GM21723 (cell line): ENCODE data around the gene LNX1.

ENCODE experiments used
- ATAC-seq: cut with Tn5 transposase; IDR thresholded peaks from one replicate; pipeline ENCODE4 v1.9.1; 2021; ENCODE audit warnings: mild to moderate bottlenecking, moderate library complexity; ENCODE audit not compliant: unreplicated experiment

LNX1 gene

DNA sequence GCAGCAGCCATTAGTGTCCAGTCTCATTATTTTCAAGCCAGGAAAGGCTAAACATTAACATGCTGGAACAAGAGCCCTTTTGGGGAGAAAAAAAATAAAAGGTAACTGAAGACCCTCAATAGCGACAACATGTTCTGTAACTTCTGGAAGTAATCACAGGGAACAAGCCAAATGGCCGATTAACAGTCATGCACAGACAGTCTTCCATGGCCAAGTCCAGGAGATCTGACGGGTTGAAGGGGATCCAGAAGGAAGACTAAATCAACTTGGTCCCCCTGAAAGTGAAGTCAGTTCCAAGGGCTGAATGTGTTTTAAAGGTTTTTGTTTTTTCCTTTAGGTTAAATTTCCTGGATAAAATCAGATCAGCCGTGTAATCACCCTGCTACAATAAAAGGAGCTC, 52.5 kb downstream of the LNX1 start:
- ATAC-seq = no peak

DNA sequence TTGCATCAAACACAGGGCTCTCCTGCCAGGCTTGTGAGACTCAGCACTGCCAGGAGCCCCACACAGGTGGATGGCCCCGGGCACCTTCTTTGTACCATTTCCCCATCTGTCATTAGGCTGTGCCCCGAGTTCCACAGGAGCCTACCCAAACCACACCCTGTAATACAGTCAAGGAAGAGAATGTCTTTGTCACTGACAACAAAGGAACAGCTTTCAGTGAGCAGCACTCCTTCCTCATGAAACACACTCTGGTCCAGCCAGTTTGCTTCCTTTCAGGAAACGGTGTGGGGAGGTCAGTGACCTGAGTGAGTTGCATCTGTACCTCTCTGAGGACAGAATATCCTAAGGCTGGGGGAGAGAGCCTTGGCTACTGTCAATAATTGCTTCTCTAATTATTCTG, 53.7 kb downstream of the LNX1 start:
- no peak for ATAC-seq

DNA sequence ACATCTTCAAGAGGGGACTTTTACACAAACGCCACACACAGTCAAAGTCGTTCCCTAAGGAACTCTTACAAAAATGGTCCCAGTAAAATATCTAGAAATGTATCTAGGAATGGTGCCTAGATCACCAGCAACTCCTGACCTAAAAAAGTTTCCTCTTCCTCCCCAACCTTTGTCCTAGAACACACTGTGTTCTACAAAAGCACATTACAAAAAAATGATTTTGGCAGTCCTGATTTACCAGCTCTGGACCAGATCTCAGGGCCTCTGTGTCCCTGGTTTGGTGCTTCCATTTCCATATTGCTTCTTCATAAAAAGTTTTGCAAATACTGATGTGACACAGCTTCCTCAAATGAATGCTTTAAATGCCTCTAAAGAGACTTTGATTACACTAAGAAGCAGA, 55.0 kb downstream of the LNX1 start:
- ATAC-seq = no peak

DNA sequence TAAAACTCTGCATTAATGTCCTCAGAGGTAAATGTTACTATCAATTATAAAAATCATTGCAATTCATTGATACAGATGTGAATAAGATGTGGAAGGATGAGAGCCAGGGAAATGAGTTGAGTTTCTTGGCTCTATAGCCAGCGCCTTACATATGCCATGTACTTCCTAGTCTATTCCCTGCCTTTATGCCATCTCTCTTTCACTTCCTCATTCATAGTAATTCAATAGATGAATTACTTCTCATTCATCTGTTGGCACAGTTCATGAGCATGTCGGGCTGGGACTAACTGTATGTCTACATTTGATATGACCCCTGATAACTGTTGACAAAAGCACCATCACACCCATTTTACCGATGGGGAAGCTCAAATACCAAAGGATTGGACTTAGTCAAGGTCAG, 55.7 kb downstream of the LNX1 start:
- no peak for ATAC-seq

DNA sequence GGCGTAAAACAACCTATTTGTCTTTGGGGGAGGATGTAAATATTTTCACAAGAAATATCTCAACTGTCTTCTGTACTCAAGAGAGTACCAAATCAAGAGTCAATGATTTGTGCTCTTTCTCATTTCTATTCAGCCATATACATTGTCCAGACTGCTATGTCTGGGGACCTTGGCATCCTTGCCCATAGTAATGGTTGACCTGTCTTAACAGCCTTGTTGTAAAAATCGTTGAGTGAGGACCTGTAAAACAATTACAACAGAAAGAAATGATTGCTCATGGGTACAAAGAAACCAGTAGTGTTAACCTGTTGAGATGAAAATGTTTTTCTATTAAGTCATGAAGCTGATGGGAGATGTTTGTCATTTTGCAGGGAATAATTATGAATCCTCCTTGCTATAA, 56.6 kb downstream of the LNX1 start:
- no peak for ATAC-seq

DNA sequence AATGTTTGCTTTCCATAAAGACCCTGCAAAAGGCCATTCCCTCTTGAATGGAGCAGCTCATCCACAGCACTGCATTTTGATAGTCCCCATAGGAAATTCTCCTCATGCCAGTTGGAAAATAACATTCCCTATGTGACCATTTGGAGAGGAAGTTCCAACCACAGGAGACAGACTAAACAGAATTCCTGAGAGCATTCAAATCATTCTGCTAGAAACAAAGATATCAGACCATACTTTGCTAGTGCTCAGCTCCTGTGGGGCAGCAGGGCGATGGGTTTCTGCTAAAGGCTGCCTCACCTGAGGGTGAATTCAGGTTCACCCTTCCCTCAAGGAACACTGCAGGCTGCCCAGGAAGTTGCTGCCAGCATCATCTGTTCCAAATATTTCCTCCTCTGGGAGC, 58.8 kb downstream of the LNX1 start:
- no peak for ATAC-seq

DNA sequence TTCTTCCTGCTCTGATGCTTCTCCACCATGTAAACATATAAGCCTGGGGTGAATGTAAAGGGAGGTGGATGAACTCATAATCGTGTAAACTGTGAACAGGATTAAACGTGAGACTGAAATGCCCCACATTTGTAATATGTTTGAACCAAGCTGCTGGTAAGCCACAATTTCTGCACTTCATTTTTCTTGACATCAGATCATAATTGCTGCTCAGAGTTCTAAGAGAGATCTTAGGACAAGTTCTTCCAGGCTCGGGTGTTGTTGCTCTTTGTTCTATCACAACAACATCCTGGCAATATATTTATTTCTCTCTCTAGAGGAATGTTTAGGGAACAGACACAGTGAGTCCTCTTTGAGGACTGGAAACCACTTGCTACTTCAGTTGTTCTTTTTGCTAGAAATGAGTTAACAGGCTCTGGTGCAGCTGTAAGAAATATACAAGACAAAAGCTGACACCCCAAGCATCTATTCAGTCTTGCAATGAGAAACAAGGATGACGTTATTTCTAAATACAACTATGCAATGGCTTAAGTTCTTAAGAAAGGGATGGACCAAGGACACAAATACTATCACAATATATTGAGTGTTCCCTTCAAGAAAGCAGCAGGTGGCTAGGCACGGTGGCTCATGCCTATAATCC, 59.6 kb downstream of the LNX1 start:
- no peak for ATAC-seq

DNA sequence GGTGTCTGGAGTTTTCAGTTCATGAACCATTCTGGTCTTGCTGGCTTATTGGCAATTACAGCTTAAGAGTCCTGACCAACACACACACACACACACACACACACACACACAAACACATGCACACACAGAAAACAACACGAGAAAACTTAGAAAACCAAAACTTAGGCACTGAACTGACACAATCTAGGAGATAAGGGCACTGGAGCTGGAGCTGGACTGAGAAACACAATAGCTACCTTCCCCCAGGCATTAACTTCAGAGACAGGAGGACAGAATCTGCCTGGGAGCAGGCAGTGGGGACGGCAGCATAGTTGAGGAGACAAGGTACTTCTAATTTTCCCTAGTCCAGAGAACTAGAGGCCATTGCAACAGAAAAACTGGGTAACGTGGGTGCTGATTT, 62.3 kb downstream of the LNX1 start:
- no peak for ATAC-seq

DNA sequence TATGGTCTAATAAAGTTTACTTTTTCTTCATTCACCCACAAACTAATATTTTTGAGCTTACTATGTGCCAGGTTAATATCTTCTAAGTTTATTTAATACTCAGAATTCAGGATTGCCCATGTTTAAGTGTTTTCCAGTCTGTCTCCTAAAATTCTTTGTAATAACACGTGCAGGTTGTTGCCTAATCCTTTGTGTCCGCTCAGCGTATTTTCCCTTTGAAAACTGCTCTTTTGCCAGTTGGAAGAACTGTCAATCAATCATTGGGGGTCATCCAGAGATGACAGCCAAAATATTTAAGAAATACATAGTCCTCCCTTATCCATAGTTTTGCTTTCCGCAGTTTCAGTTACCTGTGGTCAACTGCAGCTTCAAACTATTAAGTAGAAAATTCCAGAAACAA, 63.4 kb downstream of the LNX1 start:
- ATAC-seq = no peak

DNA sequence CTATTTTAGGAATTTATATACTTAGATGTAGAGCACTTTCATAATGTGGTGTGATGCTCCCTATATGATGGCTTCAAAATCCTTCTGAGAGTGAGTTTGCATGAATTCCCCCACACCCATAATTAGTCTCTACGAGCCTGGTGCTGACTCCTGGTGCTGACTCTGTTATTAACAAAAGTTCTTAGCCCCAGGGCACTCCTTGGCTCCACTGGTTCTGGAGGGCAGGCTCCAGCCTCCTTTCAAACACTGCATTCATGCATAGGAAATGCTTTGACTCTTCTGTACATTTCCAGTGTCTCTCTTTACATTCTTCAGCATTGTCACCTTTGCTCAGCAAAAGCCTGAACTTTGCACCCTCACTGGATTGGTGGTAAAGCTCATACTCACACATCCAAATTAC, 64.0 kb downstream of the LNX1 start:
- no peak for ATAC-seq

DNA sequence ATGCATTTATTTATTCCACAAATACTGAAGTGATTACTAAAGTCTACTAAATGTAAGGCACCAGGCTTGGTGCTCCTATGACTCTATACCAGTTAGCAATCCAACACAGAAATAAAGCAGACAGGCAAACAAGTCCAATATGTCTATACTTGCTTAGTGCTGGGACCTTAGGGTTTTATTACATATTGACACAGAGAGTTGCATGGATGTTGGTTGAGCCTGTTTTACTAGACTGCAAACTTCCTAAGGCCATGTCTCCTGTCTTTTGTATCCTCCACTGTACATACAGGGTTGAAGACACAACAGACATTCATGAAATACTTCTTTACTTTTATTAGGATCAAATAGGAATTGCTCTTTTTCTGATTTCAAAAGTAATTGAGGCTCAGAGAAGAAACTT, 69.0 kb downstream of the LNX1 start:
- no peak for ATAC-seq

DNA sequence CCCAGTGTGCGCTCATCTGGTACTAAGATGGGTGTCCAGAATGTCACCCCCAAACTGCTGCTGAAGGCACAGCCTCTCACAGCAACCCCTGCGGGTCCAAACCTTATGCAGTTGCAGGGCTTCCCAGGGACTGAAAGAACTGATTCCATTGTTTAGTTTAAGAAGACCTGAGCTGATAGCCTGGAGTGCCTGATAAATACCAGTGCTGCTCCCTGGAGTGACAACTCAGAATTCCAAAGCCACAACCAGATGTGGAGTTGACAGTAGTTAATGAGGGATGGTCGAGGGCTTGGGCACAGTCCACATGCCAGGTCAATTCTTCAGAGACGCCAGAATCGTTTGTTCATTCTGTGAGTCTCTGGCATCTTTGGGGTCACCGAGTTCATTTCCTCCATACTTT, 71.2 kb downstream of the LNX1 start:
- no peak for ATAC-seq

DNA sequence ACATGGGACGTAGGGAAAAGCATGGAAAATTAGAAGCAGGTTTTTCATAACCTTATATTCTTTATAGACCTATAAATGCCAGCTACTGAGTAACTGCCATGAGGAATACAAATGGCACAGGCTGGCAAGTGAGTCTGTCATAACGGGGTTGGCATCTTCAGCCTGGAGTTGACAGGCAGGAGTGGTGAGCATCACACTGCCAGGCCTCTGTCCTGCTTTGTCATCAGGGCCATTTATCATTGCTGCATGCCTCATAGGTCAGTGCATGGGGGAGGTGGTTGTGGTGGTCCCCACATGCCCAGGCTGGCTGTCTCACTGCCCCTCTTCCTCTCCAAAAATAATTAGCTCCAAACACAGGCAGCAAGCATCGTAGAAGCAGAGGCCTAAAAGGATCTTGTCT, 72.5 kb downstream of the LNX1 start:
- ATAC-seq = no peak

DNA sequence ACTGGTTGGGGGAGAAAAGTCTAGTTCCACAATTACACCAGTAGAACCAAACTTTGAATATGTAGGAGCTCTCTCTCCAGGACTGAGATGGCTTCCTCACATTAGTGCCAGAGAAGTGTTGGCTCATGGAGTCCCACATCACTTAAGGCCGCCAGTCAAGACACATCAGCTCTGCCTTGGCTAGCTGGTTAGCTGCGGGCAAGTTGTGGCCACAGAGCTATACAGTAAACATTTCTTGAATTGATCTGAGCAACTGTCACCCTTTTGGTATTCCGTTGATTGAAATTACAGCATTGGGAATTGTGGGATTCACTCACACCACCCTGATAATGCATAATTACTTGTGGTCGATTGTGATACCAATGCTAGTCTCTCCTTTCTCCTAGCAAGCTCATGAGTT, 76.2 kb downstream of the LNX1 start:
- no peak for ATAC-seq

DNA sequence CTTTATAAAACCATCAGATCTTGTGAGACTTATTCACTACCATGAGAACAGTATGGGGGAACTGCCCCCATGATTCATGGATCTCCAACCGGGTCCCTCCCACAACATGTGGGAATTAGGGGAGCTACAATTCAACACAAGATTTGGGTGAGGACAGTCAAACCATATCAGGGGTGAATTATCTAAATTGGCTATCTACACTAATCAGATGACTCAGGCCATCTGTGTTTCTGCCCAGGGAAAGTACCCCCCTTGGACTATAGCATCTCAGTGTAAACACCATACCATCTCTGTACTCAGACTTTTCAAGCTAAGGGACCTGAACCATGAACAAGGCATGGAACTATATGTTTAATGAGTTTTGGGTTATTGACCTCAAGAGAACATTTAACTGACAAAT, 76.8 kb downstream of the LNX1 start:
- no peak for ATAC-seq

DNA sequence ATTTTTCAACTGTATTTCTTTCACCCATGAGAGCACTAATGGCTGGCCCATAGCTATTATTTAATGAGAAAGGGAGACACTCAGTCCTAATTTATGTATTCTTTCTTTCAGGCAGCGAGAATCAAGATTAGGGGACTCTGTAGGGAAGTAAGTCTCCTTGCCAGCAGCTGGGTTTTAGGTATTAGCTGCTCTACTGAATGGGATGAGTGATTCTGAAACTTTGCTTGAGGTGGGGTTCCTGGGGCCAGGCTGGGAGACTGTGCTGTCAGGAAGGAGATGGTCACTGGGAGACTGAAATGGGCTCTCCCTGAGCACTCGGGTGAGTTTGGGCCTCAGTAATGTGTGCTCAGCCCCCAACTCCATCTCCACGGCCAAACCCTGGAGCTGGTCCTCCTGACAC, 78.7 kb downstream of the LNX1 start:
- no peak for ATAC-seq

DNA sequence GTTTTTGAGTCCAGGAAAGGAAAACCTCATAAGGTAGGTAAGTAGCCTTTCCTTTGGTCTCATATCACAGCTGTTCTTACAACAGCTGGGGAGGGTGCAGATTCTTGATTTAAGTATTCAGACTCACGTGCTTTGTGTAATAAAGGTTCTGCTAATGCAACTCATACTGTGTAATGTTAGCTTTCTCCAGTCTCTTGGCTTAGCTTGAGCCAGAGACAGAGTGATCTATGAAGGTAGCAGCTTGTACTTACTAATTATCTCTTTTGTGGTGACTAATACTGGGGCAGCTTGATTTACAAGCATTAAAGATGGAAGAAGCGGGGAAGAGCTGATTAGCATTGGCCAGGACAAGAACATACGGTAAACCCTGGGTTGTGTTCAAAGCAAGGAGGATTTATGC, 80.3 kb downstream of the LNX1 start:
- no peak for ATAC-seq

DNA sequence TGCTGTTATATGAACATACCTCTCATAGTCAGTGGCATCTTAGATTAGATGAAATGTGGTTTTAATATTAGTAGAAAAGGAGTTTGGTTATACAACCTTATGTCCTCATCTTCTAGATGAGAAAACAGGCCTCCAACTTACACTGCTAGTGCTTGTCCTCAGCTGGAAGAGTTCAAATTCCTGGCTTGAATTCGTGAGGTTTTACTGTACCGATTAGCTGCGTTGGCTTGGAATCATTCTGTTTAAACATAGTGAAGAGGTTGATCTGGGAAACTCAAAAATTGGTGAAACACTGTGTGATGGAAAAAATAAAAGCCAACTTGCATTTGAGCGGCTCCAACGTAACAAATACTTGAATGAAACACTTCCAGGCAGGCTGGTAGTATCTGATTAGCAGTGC, 81.0 kb downstream of the LNX1 start:
- ATAC-seq = no peak

DNA sequence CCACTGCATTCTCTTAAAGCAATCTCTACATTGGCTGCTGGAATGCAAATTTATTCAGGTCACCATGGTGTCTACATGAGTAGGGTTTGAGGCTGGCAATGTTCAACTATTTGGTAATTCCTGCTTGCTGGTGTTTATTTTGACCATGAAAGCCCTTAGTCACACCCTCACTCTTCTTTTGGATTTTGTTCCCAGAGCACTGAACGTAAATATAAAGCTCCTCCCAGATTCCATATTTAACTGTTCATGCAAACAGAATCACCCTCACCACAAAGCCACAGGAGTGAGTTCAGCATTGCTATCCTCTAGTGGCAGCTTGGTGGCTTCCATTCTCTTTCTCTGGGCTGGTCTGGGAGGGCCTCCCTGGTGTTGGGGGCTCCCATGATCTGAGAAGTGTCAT, 82.8 kb downstream of the LNX1 start:
- ATAC-seq = no peak

DNA sequence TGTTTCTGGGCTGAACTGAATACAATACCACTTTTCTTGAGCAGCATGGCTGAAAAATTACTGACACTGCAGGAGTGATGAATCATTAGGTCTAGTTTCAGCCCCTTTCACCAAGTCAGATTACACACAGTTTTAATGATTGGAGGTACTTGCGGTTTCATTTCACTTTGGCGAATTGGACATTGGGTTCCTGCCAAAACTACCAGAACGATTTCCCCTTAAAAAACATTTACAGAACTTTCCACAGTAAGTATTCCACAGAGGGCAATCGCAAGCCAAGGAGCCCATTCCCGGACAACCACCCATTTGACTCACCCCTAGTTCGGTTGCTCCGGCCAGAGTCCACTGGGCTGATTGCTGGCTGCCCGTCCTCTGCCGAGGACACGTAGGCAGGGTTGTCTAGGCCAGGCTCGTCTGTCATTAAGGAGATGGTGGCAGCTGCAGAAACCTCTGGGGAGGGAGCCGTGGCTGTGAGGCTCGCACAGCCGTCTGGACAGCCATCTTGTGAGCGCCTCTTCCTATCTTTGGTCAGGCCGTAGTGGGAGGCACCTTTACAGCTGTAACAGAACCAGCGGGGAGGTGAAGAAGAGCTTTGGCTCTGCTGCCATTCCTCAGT, 83.5 kb downstream of the LNX1 start:
- ATAC-seq = no peak

DNA sequence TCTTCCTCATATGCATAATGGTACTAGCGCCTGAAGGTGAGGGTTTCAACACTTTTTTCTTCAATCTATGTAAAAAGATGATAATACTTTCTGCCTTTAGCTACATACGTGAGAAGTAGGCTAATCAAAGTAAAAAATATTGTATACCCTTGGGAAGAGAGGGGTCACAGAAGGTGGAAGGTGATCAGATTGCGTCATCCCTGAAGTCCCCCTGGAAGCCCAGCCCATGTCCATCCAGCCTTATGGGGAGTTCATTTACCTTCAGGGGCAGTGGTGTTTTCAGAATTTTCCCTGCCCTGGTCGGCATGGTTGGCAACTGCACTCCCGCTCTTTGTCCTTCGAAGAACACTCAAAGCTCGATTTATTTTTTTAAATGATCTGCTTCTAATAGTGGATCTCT, 84.2 kb downstream of the LNX1 start:
- ATAC-seq = no peak

DNA sequence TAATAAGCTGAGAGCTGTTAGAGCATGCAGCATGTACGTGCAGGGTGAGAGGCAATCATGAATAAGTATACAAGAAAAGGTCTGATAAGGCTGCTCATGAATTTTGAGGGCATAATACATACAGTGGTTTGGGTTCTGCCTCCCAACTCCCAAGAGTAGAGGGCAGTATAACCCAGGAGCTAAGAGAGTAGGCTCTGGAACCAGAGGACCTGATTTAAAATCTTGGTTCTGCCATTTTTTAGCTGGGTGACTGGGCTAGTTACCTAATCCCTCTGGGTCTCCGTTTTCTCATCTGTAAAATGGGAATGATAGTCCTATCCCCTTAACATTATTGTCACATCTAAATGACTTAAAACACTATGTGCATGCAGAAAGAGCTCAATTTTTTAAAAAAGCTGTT, 85.3 kb downstream of the LNX1 start:
- no peak for ATAC-seq

DNA sequence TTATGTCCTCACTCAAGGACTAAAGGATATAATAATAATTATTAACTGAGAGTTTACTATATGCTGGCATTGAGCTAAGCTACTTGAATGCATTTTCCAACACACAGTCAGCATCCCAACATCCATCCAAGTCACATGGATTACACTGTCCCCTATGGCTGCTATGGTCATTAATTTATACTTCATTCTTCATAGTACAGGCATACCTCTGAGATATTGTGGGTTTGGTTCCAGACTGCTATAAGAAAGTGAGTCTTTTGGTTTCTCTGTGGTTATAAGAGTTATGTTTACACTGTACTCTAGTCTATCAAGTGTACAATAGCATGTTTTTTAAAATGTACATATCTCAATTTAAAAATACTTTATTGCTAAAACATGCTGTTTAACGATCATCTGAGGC, 89.2 kb downstream of the LNX1 start:
- no peak for ATAC-seq
